ENCODE data around the gene KIF1C. TPM values are rescaled to one million over a fixed set of nuclear protein-coding genes. Genes with fewer than 3 reads are reported as not detected.
"Not testable (repeated sequence)": the region's sequence is repeated elsewhere in the genome, so short reads cannot be mapped to it uniquely, and the experiment has no call there.

Gene KIF1C
- total RNA-seq, 1 donor from 2014 or later, result 12.5 TPM

DNA sequence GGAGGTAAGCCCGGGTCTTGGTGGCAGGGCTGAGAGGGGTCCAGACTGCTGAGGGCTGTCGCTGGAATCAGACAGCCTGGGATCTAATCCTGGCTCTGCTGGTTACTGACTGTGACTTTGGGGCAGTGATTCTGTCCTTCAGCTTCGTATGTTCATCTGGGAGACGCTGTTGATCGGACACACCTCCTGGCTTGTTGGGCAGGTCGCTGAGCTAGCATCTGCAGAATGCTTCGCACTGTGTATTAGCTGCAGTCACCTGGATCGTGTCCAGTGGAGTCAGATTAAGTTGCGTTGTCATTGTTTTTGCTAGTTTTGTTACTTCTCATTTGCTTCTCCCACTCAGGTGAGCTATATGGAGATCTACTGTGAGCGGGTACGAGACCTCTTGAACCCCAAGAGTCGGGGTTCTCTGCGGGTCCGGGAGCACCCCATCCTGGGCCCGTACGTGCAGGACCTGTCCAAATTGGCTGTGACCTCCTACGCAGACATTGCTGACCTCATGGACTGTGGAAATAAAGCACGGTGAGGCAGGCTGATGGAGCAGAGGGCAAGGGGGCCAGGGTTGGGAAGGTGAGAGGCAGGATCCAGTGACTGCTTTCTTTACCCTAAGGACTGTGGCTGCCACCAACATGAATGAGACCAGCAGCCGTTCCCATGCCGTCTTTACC lies 4.5 kb downstream of the KIF1C start:
- DNase-seq, result no peak

DNA sequence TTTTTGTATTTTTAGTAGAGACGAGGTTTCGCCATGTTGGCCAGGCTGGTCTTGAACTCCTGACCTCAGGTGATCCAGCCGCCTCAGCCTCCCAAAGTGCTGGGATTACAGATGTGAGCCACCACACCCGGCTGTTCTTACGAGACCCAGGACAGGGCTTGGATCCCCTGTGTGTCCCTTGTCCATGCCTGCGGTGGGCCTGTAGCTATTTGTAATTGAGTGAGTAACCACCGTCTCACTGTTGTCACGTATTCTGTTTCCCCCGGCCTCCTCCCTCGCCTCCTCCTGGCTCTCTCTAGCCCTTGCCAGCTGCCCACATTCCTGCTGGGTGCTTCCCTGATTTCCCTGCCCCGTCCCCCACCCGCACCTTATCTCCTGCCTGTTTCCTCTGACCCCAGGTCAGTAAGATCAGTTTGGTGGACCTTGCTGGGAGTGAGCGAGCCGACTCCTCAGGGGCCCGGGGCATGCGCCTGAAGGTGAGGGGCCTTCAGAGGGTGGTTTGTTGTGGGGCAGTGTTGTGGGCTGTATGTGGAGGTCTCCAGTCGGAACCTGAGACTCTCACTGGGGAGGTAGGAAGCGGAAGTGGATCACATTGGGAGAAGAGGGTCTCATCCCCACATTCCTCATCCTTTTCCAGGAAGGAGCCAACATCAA lies 5.6 kb downstream of the KIF1C start:
- DNase-seq, result no peak

DNA sequence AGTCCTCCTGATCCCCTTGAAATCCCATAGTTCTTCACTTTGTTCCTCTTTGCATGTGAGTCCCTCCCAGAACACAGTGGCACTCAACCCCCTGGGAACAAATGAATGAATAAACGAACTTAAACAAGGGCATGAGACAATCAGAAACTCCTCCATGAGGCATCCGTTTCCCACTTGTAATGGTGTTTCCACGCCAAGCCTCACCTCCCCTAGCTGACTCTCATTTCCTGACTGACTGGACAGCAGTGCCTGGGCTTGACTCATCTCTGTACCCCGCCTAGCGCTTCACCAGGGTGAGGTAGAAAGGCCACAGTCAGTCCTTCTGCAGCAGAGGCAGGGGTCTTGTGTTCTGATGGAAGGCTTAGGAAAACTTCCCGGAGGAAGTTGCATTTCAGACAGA lies 14.2 kb downstream of the KIF1C start:
- no peak for DNase-seq

DNA sequence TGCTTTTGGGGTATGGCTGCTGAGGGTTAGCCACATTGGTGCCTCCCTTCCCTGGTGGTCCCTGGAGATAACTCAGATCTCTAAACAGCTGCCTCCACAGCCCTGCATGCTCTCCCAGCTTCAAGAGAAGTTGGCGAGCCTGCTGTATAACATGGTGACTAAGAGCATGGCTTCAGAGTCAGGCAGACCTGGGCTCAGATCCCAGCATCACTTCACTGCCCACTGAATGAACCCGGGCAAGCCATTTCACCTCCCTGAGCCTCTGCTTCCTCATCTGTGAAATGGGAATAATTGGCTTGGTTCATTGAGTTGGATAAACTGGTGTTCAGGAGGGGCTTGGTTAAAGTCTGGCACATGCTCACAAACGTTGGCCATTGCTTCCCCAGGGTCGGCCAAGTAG lies 16.6 kb downstream of the KIF1C start:
- no peak for DNase-seq

DNA sequence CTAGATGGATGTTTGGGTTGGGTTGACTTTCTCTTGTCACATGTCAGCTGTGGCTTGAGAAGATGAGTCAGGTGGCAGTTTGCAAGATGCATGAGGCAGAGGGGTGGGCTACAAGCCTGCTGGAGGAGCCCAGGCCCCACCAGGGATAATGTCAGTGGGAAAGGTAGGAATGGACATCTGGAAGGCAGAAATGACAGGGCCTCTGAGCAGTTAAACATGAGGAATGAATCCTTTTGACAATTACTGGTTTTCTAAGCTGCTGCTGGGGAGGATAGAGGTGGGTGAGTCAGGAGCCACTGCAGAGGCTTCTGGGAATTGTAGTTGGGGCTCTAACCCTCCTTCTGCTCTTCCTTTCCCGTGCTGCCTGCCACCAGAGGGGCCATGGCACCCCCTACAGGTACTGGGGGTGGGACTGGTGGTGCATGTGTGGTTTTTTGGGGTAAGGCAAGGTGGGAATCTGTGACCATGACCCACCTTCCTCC lies 21.8 kb downstream of the KIF1C start:
- DNase-seq, result no peak

DNA sequence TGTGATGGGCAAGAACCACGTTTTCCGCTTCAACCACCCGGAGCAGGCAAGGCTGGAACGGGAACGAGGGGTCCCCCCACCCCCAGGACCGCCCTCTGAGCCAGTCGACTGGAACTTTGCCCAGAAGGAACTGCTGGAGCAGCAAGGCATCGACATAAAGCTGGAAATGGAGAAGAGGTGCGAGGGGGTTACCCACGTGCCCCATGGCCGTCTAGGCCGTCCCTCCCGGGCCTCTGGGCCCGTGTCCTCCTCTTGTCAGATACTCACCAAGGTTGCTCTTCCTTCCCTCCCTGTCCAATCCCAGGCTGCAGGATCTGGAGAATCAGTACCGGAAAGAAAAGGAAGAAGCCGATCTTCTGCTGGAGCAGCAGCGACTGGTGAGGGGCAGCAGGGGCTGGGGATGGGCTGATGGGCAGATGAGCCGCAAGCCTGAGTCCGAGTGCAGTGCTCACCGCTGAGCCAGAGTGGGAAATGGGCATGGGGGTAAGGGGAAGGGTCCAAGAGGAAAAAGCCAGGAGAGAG lies 22.8 kb downstream of the KIF1C start:
- DNase-seq, result no peak

DNA sequence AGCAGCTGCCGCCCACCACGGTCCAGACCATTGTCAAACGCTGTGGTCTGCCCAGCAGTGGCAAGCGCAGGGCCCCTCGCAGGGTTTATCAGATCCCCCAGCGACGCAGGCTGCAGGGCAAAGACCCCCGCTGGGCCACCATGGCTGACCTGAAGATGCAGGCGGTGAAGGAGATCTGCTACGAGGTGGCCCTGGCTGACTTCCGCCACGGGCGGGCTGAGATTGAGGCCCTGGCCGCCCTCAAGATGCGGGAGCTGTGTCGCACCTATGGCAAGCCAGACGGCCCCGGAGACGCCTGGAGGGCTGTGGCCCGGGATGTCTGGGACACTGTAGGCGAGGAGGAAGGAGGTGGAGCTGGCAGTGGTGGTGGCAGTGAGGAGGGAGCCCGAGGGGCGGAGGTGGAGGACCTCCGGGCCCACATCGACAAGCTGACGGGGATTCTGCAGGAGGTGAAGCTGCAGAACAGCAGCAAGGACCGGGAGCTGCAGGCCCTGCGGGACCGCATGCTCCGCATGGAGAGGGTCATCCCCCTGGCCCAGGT lies 24.5 kb downstream of the KIF1C start:
- no peak for DNase-seq

DNA sequence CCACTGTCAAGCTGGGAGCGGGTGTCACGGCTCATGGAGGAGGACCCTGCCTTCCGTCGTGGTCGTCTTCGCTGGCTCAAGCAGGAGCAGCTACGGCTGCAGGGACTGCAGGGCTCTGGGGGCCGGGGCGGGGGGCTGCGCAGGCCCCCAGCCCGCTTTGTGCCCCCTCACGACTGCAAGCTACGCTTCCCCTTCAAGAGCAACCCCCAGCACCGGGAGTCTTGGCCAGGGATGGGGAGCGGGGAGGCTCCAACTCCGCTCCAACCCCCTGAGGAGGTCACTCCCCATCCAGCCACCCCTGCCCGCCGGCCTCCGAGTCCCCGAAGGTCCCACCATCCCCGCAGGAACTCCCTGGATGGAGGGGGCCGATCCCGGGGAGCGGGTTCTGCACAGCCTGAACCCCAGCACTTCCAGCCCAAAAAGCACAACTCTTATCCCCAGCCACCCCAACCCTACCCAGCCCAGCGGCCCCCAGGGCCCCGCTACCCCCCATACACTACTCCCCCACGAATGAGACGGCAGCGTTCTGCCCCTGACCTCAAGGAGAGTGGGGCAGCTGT lies 25.9 kb downstream of the KIF1C start:
- no peak for DNase-seq

DNA sequence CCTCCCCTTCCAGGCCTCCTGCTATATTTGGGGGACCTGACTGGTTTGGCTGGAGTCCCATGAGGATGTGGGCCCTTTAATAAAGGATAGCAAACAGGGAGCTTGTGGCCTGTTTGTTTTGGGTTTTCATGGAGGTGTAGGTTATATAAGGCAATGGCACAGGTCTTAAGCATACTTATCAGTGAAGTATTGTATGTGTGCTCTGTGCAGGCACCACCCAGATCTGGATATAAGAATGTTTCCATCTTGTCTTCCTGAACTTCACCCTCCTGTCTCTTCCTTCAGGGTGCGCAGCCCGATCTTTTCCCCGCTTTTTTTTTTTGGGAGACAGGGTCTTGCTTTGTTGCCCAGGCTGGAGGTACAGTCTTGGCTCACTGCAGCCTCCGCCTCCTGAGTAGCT lies 26.9 kb downstream of the KIF1C start:
- DNase-seq, result no peak

DNA sequence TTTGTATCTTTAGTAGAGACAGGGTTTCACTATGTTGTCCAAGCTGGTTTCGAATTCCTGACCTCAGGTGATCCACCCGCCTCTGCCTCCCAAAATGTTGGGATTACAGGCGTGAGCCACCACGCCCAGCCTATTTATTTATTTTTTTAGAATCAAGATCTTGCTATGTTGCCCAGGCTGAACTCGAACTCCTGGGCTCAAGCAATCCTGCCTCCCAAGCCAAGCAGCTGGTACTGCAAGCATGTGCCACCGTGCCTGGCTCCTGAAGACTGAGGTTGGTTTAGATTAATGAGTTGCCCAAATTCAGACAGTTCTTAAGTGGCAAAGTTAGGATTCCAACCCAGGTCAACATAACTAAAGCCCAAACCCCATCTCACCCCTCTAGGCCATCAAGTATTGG lies 29.5 kb downstream of the KIF1C start:
- no peak for DNase-seq

DNA sequence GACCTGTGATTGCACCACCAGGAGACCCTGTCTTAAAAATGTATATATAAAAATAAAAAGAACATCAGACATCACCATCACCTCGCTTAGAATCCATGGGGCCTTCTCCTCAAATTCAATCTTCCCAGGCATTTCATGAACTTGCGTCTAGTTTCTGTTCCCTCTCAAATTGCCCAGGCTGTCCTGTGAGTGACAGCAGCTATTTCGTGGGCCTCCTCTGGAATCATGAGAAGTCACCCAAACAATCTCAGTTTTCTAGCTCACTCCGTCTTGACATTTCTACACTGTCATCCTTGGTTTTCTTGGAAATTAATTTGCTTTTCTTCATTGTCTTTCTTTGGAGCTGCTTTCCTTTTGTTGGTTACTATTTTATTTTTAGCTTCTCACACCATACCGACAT lies 30.2 kb downstream of the KIF1C start:
- no peak for DNase-seq

DNA sequence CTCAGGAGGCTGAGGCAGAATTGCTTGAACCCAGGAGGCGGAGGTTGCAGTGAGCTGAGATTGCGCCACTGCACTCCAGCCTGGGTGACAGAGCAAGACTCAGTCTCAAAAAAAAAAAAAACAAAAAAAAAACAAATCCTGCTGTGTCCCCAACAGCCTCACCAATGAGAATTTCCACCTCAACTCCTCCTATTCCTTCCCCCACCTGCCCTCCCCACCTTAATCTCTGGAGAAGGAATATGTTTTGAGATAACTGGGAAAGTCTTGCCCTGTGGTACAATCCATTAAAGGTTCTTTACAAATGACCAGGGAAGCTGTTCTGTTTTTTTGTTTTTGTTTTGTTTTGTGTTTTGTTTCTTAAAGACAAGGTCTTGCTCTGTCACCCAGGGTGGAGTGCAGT lies 32.4 kb downstream of the KIF1C start:
- not testable (repeated sequence) for DNase-seq

DNA sequence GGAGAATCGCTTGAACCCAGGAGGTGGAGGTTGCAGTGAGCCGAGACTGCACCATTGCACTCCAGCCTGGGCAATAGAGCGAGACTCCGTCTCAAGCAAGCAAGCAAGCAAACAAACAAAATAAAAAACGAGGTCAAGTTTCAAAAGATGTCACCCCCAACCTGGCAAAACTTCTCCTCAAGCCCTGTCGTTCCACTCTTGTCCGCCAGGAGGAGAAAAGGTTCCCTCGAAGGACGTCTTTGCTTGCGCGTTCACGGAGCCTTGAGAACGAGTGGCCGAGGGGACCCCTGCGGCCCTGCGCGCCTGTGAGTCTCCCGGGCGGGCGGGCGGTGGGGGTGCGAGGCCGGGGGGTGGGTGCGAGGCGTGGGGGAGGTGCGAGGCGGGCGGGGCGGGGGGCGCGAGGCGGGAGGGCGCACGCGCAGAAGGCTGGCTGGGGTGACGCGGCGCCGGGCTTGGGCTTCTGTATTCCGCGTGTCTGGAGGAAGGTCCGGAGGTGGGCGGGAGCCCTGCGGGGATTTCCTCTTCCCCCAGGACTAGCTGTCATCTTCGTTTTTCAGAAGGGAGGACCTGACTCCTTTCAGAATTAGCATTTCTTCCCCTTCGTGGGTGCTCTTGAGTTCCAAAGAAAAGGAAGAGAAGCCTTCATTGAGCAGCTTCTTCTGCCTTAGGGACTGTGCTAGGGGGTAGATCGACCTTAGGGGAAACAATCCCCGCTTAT lies 33.8 kb downstream of the KIF1C start:
- DNase-seq, result peak; percentile 52

DNA sequence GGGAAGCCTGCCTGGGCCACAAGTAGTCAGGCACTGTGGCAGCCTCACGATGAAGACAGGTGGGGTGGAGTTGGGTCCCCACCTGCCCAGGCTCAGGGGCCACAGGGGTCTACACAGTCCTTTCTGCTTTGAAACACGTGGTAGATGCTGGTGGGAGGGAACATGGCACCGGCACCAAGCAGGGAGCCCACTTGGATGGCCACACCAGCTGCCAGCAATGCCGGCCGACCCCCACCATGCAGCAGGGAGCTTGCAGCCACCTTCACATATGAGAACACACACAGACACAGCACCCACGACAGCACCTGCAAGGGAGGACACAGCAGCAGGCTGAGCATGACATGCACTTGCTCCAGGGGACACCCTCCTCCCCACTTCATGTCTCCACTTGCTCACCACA lies 35.1 kb downstream of the KIF1C start:
- DNase-seq, result no peak

DNA sequence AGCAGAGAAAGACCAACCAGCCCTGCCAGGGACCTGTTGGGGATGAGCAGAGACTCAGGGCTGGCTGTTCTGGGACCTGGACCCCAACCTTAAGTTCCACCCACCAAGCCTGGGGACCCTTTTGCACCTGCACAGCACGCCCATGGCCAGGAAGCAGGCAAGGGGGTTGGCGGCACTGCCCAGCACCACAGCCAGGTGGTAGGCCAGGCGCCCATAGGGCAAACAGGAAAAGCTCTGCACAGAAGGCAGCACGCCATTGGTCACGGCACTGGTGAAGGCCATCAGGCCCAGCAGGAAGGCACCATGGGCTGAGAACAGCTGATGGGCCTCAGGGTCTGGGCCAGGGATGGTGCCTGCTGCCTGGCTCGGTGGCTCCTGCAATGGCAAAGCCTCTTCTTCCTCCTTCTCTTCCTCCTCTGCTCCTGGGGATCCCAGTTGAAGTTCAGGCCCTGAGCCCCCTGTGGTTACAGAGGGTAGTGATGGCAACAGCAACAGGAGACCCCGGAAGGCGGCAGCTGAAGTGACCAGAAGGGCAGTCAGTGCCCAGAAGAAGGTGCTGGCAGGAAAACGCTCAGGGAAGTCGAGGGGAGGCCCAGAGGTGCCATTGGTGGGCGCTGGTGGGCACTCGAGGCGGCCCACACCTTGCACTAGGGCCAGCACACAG lies 35.7 kb downstream of the KIF1C start:
- no peak for DNase-seq

DNA sequence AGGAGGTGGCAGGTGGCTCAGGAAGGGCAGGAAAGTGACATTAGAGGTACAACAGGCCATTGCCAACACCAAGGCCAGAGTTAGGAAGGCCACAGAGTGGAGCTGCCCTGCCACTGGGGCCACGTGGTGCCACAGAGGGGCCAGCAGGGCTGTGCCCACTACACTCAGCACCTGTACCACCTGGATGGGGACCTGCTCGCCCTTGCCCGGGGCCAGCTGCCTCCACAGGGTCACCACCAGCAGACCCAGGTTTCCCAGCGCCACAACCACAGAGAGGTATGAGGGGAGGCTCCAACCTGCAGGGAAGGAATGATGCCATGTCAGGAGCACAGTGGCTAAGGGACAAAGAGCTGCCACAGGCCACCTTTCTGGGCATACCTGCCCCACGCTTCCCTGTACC lies 36.3 kb downstream of the KIF1C start:
- DNase-seq, result no peak

DNA sequence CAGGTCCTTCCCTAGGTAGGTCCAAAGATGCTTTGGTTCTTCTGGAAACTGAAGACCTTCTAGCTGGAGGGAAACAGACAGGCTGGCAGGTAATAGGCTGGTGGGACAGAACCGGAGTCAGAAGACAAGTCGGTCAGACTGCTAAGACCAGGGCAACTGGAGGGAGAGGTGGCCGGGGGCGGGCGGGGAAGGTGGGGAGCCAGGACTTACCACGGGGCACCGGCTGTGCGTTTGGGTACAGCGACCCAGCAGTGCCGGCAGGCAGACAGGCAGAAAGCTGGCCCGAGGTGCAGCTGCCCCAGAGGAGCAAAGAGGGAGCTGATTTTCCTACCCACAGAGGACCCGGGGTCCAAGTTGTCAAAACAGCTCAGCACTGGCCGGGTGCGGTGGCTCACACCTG lies 36.9 kb downstream of the KIF1C start:
- DNase-seq, result no peak

DNA sequence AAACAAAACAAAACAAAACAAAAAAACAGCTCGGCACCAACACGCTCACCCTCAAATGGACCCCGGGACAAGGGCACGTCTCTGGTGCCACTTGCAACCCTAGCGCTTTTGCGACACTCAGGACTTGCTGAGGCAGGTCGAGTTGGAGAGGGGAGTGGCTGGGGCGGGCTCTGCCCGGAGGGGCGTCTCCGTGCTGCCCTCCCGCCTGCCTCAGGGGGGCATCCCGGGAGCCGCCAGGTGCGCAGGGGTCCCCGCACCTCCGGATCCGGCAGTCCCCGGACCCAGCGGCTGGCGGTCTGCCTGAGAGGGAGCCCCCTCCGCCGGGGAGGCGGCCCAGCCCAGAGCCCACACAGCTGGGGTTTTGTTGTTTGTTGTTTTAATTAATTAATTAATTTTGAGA lies 37.6 kb downstream of the KIF1C start, which contains the start of gene SLC52A1:
SLC52A1 (minus strand) TSS at position 112 of the 400 bp plus-strand sequence. CDS start 820 bp downstream, outside the sequence.
- no peak for DNase-seq

DNA sequence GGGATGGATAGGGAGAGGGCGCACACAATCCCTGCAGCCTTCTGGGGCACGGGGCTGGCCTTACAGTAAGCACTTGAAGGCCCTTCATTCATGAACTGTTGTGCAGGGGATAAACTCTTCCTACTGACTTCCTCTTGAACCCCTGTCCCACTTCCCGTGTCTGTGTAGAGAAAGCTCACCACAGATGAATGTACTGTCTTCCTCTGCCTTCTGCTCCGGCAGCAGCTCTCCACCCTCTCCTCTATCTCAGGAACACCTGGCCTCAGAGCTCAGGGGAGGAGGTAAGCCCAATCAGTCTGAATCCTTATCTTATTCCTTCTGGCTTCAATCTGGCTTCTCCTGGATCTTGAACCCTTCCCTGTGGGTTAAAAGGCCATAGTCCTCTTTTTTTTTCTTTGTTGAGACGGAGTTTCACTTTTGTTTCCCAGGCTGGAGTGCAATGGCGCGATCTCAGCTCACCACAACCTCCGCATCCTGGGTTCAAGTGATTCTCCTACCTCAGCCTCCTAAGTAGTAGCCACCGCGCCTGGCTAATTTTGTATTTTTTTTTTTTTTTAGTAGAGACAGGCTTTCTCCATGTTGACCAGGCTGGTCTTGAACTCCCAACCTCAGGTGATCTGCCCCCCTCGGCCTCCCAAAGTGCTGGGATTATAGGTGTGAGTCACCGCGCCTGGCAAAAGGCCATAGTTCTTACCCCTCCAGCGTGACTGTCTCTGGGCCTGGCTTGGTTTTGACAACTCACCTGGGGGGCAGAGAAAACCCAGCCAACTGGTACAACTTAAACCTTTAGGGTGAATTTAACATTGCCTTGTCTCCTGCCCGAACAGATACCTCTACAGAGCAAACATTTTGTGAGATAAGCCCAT lies 44.6 kb downstream of the KIF1C start:
- no peak for DNase-seq

DNA sequence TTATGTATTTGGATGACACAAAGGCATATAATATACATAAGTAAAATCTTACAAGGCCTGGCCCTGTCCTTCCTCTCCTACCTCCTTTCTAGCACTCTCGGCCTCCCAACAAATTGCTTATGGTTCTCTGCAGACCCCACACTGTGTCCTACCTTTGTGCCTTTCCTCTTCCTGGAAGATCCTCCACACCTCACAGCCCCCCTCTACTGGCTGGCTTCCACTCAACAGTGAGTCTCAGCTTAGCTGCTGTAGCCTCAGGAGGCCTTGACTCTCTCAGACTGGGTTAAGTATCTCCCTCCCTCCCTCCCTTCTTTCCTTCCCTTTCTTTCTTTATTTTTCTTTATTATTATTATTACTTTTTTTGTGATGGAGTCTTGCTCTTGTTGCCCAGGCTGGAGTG lies 45.8 kb downstream of the KIF1C start:
- no peak for DNase-seq

DNA sequence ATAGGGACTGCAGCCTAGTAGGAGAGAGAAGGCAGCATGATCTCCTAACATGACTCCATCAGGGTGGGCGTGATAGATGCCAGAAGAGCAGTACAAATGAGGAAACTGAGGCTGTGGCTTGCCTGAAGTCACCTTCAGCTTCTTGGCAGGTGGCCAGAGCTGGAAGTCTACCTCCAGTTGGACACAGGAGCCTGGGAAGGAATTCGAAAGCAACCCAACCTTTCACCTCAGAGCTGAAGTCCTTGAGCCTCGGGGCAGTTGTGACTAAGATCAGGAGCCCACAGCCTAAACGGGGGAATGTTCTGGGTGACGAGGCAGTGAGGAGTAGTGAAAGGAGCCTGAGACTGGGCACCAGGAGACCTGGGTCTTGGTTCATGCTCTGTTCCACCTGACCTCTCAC lies 46.9 kb downstream of the KIF1C start:
- no peak for DNase-seq

Data from occipital lobe (tissue), 2 donors.